HG03196 (cell line): ENCODE results near the gene CAMSAP2.
"Not testable (repeated sequence)": the region's sequence is repeated elsewhere in the genome, so short reads cannot be mapped to it uniquely, and the experiment has no call there.

Source experiments
- ATAC-seq: cut with Tn5 transposase; IDR thresholded peaks from one replicate; pipeline ENCODE4 v1.9.1; 2021; ENCODE audit not compliant: unreplicated experiment

CAMSAP2 gene

GRCh38 chr1:200737647-200738291, 924 bp upstream of the CAMSAP2 start:
- no peak for ATAC-seq

- ATAC-seq = peak; percentile 52
Measured at GRCh38 chr1:200738949-200739651, 407 bp downstream of the CAMSAP2 start.

- ATAC-seq = peak; percentile 10
Measured at GRCh38 chr1:200739702-200740570, 1.2 kb downstream of the CAMSAP2 start.

GRCh38 chr1:200740571-200741208, 2.0 kb downstream of the CAMSAP2 start:
- no peak for ATAC-seq

- ATAC-seq = no peak
Measured at GRCh38 chr1:200741551-200742207, 3.0 kb downstream of the CAMSAP2 start.

- no peak for ATAC-seq
Measured at GRCh38 chr1:200744143-200744542, 5.5 kb downstream of the CAMSAP2 start.

GRCh38 chr1:200749090-200749489, 10.4 kb downstream of the CAMSAP2 start:
- ATAC-seq = no peak

- not testable (repeated sequence) for ATAC-seq
Measured at GRCh38 chr1:200750749-200751148, 12.1 kb downstream of the CAMSAP2 start.

- no peak for ATAC-seq
Measured at GRCh38 chr1:200751717-200752116, 13.0 kb downstream of the CAMSAP2 start.

- ATAC-seq = no peak
Measured at GRCh38 chr1:200753650-200754198, 15.0 kb downstream of the CAMSAP2 start.

- no peak for ATAC-seq
Measured at GRCh38 chr1:200755456-200755855, 16.8 kb downstream of the CAMSAP2 start.

GRCh38 chr1:200762089-200762488, 23.4 kb downstream of the CAMSAP2 start:
- ATAC-seq = no peak

- ATAC-seq = no peak
Measured at GRCh38 chr1:200767321-200767720, 28.6 kb downstream of the CAMSAP2 start.

- ATAC-seq = no peak
Measured at GRCh38 chr1:200771625-200772555, 33.2 kb downstream of the CAMSAP2 start.

GRCh38 chr1:200774311-200774710, 35.6 kb downstream of the CAMSAP2 start:
- ATAC-seq = no peak

GRCh38 chr1:200774735-200775444, 36.2 kb downstream of the CAMSAP2 start:
- ATAC-seq = no peak

- ATAC-seq = no peak
Measured at GRCh38 chr1:200775850-200776249, 37.2 kb downstream of the CAMSAP2 start.

- no peak for ATAC-seq
Measured at GRCh38 chr1:200776949-200777348, 38.3 kb downstream of the CAMSAP2 start.

- no peak for ATAC-seq
Measured at GRCh38 chr1:200778766-200779165, 40.1 kb downstream of the CAMSAP2 start.
